GM21423 (cell line): ENCODE results near the gene GIGYF2.

Experiments
- ATAC-seq: cut with Tn5 transposase; IDR thresholded peaks from one replicate; pipeline ENCODE4 v1.9.1; 2021; ENCODE audit warnings: mild to moderate bottlenecking, moderate library complexity; ENCODE audit not compliant: unreplicated experiment

Gene GIGYF2

GRCh38 chr2:232888839-232889529 is 191.9 kb downstream of the GIGYF2 start:
- no peak for ATAC-seq

GRCh38 chr2:232889876-232890401 is 192.8 kb downstream of the GIGYF2 start:
- ATAC-seq = no peak

DNA sequence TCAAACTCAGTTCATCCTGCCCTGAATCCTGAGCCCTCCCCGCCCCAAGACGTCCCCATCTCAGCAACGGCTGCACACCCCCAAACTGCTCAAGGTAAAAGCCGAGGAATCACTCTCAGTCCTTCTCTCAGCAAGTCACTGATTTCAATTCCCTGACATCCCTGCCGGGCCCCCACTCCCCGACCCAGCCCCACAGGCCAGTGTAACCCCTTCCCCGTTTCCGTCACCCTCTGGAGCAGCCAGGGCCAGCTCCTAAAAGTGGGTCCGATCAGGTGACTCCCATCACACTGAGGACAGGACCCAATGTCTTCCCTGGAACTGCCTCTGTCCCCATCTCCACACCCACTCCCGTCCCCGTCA is 193.4 kb downstream of the GIGYF2 start:
- ATAC-seq = no peak

GRCh38 chr2:232890896-232891601 is 193.9 kb downstream of the GIGYF2 start:
- ATAC-seq = no peak

- ATAC-seq = no peak
Observed at GRCh38 chr2:232891621-232892071, 194.5 kb downstream of the GIGYF2 start.

- ATAC-seq = no peak
Observed at GRCh38 chr2:232892221-232892620, 195.1 kb downstream of the GIGYF2 start.

GRCh38 chr2:232892843-232893242 is 195.7 kb downstream of the GIGYF2 start:
- ATAC-seq = no peak

DNA sequence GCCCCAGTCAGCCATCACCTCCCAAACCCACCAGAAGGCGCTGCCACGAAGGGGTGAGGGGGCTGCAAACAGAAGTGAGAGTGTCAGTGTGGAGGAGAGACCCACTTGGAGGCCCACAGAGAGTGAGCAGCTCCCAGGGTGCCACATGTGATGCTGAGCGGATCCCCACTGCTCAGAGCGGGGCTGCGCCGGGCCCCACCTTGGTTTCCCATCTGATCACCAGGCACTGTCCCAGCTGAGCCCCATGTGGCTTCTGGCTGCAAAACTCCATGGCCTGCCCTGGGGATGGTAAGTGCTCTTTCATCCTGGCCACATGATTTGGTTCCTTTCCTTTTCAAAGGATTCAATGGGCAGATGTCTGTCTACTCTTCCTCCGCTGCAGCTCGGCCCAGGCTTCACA is 196.7 kb downstream of the GIGYF2 start:
- ATAC-seq = no peak

- ATAC-seq = no peak
Observed at GRCh38 chr2:232894251-232894650, 197.1 kb downstream of the GIGYF2 start.

- no peak for ATAC-seq
Observed at GRCh38 chr2:232894746-232895145, 197.6 kb downstream of the GIGYF2 start.

DNA sequence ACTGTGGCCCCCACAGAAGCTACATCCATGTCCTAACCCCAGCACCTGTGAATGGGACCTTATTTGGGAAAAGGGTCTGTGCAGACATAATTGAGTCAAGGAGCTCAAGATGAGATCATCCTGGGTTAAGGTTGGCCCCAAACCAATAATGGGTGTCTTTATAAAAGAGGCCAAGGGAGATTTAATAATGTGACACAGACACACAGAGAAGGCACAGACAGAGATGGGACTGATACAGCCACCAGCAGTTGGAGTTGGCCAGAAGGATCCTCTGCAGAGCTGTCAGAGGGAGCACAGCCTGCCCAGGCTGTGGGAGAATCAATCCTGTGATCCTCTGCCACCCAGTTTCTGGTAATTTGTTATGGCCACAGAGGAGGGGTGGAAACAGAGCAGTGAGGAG is 199.0 kb downstream of the GIGYF2 start:
- no peak for ATAC-seq

GRCh38 chr2:232896720-232897597 is 199.8 kb downstream of the GIGYF2 start:
- no peak for ATAC-seq

DNA sequence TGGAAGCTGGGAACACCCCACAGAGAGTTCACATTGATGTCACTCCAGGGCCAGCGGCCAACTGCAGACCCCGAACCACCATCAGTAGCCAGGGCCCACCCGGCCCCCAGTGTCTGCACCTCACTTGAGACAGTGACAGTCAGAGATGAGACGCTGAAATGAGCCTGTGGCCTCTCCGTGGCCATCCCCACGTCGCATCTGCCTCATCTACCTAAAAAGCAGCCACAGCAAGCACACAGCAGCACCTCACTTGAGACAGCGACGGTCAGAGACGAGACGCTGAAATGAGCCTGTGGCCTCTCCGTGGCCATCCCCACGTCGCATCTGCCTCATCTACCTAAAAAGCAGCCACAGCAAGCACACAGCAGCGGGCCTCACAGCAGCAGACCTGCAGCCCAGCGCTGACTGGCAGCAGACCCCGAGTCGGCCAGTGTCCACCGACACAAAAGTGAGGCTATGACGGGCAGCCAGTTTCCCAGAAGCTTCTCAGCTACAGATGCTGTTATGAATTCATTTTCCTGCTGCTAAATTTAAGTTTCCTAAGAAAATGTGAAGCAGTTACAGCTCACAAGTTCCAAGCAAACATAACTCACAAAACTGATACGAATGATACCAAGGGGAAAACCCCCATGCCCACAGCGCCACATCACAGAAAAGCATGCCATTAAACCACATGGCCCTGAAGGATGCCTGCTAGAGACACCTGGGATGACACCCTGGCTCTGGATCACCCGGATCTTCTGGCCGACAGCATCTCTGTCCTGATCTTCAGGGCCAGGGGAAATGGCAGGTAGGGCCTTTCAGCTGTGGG is 200.7 kb downstream of the GIGYF2 start:
- no peak for ATAC-seq

DNA sequence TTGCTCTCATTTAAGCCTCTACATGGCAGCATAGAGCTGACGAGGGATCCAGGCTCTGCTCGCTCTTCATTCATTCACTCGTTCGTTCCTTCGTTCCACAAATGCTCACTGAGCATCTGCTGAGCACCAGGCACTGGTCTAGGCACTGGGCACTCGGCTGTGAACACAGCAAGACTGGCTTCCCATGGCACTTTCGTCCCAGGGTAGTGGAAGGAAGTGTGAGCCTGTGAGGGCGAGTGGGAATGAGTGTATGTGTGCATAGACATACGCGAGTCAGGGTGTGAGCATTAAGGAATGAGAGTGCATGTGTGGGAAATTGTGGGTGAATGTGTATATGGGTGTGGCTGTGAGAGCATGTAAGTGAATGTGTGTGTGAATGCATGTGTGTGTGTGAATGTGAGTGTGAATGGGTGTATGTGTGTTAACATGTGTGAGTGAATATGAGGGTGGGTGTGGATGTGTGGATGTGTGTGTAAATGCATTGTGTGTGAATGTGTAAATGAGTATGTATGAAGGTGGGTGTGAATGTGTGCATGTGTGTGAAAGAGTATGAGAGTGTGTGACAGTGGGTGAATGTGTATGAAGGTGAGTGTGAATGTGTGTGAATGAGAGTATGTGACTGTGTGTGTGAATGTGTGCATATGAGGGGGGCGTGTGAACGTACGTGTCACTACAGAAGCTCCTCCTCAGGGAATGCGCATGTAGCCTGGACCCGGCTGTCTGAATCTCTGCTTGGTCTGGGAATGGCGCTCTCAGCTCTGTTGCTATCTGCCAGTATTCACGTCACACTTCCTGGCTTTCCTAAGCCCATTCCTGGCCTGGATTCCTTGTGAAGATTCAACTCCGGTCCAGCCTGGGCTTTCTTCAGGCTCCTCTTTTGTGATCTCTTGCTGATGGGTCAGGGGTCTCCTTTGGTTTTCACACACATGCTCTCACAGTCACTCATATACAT is 201.7 kb downstream of the GIGYF2 start:
- no peak for ATAC-seq

DNA sequence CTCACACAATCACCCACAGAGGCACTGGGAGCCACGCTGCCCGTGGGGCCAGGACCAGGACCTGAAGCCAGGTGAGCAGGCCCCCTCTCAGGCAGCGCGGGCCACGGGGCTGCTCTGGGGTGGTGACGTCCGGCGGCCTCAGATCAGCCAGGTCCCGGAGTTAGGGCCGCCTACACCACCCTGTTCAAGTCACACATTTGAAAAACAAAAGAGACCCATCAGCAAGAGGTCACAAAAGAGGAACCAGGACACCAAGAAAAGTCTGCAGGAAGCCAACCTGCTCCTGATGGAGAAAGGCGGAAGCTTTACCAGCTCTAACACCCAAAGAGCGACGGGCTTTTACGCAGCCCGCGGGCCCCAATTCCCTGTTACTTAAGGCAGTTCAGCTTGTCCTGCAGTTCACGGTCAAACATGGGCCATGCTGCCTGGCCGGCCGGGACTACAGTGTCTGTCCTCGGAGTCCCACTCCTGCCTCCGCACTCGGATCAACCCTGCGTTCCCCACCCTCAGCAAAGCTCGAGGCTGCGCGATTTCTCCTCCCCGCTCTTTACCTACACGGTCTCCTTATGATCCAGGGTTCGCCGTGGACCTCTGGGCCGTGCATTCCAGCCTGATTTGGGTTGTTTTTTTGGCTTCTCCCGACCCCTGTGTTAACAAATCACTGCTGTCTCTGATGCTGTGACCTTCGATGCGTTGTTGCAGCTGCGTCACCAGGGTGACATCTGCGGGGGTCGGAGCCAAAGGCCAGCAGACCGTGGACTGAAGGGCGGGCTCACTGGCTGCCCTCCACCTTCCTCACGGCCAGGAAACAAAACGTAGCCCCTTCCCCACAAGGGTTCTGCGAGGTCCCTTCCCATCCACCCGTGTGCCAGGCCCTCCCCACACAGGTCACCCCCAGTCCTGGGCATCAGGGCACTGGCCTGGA is 203.9 kb downstream of the GIGYF2 start:
- no peak for ATAC-seq

- no peak for ATAC-seq
Observed at GRCh38 chr2:232901736-232902578, 204.8 kb downstream of the GIGYF2 start.

- no peak for ATAC-seq
Observed at GRCh38 chr2:232903989-232904388, 206.9 kb downstream of the GIGYF2 start.
